Liver (tissue), 9 donors: ENCODE data around the gene COL8A1. TPM values are rescaled to one million over a fixed set of nuclear protein-coding genes. Genes with fewer than 3 reads are reported as not detected.

ENCODE experiments used
- DNase-seq: peaks from one replicate; pipeline ENCODE4 v3.0.0-alpha.2; 2017; ENCODE audit warnings: low spot score
- H3K27ac ChIP-seq, 2 donors: one replicate each; pipeline ENCODE4 v1.7.0; 2013; ENCODE audit warnings: inconsistent platforms in 2 of 2, low read length in 2 of 2, control low read depth in 1 of 2, low read depth in 1 of 2, mild to moderate bottlenecking in 1 of 2
- H3K27me3 ChIP-seq, 4 donors: one replicate each; pipeline versions ENCODE4 v1.6.1 to v1.7.0; 2013; ENCODE audit warnings: low read length in 3 of 4, inconsistent platforms in 1 of 4, mild to moderate bottlenecking in 1 of 4, moderate library complexity in 1 of 4; ENCODE audit not compliant: control insufficient read depth in 4 of 4, insufficient read depth in 4 of 4
- H3K36me3 ChIP-seq, 4 donors: one replicate each; pipeline versions ENCODE4 v1.6.1 to v1.7.0; 2013; ENCODE audit warnings: low read length in 3 of 4, mild to moderate bottlenecking in 3 of 4, low read depth in 1 of 4, moderate library complexity in 1 of 4; ENCODE audit not compliant: control insufficient read depth in 4 of 4, insufficient read depth in 3 of 4
- H3K4me1 ChIP-seq, 4 donors: one replicate each; pipeline versions ENCODE4 v1.6.1 to v1.7.0; 2013; ENCODE audit warnings: low read length in 3 of 4, mild to moderate bottlenecking in 3 of 4, moderate library complexity in 1 of 4; ENCODE audit not compliant: control insufficient read depth in 4 of 4, insufficient read depth in 4 of 4
- H3K4me3 ChIP-seq, 3 donors: one replicate each; pipeline versions ENCODE4 v1.6.1 to v1.7.0; 2013; ENCODE audit warnings: low read length in 3 of 3, control low read depth in 1 of 3, low read depth in 1 of 3, mild to moderate bottlenecking in 1 of 3
- H3K9ac ChIP-seq, 2 donors: one replicate each; pipeline ENCODE4 v1.7.0; 2013; ENCODE audit warnings: low read length in 2 of 2, mild to moderate bottlenecking in 2 of 2, moderate library complexity in 2 of 2, control low read depth in 1 of 2, low read depth in 1 of 2
- H3K9me3 ChIP-seq, 4 donors: one replicate each; pipeline versions ENCODE4 v1.6.1 to v1.7.0; 2013; ENCODE audit warnings: low read length in 3 of 4; ENCODE audit not compliant: control insufficient read depth in 4 of 4
- CTCF ChIP-seq: fragments of 150-350 bp; IDR thresholded peaks from 2 replicates; pipeline ENCODE4 v1.5.1; 2017; ENCODE audit warnings: improper control_type of control experiment, low read depth, low read length; ENCODE audit not compliant: missing input control
- EGR1 ChIP-seq, 2 donors: IDR thresholded peaks; 2 replicates each; pipeline ENCODE4 v1.6.1; 2016 to 2018; ENCODE audit warnings: antibody characterized with exemption in 2 of 2, low read depth in 2 of 2
- FOXA1 ChIP-seq: IDR thresholded peaks from 2 replicates; pipeline ENCODE4 v1.6.1; 2016; ENCODE audit warnings: antibody characterized with exemption
- FOXA2 ChIP-seq: IDR thresholded peaks from 2 replicates; pipeline ENCODE4 v1.6.1; 2016; ENCODE audit warnings: antibody characterized with exemption
- GABPA ChIP-seq, 2 donors: IDR thresholded peaks in 1 of 2; conservative IDR thresholded peaks in 1 of 2; 2 replicates each; pipeline ENCODE4 v1.6.1; 2016; ENCODE audit warnings: antibody characterized with exemption in 2 of 2, mild to moderate bottlenecking in 1 of 2, moderate library complexity in 1 of 2
- HNF4A ChIP-seq, 2 donors: conservative IDR thresholded peaks; 2 replicates each; pipeline ENCODE4 v1.6.1; 2016; ENCODE audit warnings: antibody characterized with exemption in 2 of 2, mild to moderate bottlenecking in 2 of 2
- HNF4G ChIP-seq: IDR thresholded peaks from 2 replicates; pipeline ENCODE4 v1.6.1; 2016; ENCODE audit warnings: antibody characterized with exemption
- JUND ChIP-seq, 2 donors: IDR thresholded peaks; 2 replicates each; pipeline ENCODE4 v1.6.1; 2016; ENCODE audit warnings: antibody characterized with exemption in 2 of 2
- NR2F2 ChIP-seq: IDR thresholded peaks from 2 replicates; pipeline ENCODE4 v1.6.1; 2016; ENCODE audit warnings: antibody characterized with exemption
- RAD21 ChIP-seq, 2 donors: IDR thresholded peaks; 2 replicates each; pipeline ENCODE4 v1.6.1; 2016; ENCODE audit warnings: antibody characterized with exemption in 2 of 2, mild to moderate bottlenecking in 2 of 2
- REST ChIP-seq: IDR thresholded peaks from 2 replicates; pipeline ENCODE4 v1.6.1; 2016; ENCODE audit warnings: antibody characterized with exemption, mild to moderate bottlenecking
- RXRA ChIP-seq, 2 donors: IDR thresholded peaks; 2 replicates each; pipeline ENCODE4 v1.6.1; 2017 to 2018; ENCODE audit warnings: antibody characterized with exemption in 2 of 2, mild to moderate bottlenecking in 1 of 2
- SP1 ChIP-seq: IDR thresholded peaks from 2 replicates; pipeline ENCODE4 v1.6.1; 2018; ENCODE audit warnings: antibody characterized with exemption, mild to moderate bottlenecking
- TAF1 ChIP-seq: conservative IDR thresholded peaks from 2 replicates; pipeline ENCODE4 v1.6.1; 2016; ENCODE audit warnings: antibody characterized with exemption, mild to moderate bottlenecking
- YY1 ChIP-seq: IDR thresholded peaks from 2 replicates; pipeline ENCODE4 v1.6.1; 2016; ENCODE audit warnings: antibody characterized with exemption, mild to moderate bottlenecking
- ZBTB33 ChIP-seq: IDR thresholded peaks from 2 replicates; pipeline ENCODE4 v1.6.1; 2016; ENCODE audit warnings: antibody characterized with exemption
- whole genome bisulfite sequencing: extraction: QIAGEN DNeasy Blood & Tissue Kit; methylation state at CpG from one replicate; pipeline ENCODE4 v1.1.7; 2013; 5-methylcytosine and 5-hydroxymethylcytosine counted together
- polyA plus RNA-seq, 2 donors: library from polyadenylated mRNA; stranded (reverse) in 1 of 2; unstranded in 1 of 2; fragments of 200-250 nt in 1 of 2; fragments of >200 nt in 1 of 2; fragmentation: Nextera tagmentation in 1 of 2; extraction: Ambion mirVana in 1 of 2; gene quantifications; one replicate each; pipeline versions ENCODE4 v1.2.1 to v1.2.3, GENCODE V29; 2013 to 2015
- total RNA-seq, 2 donors: library from RNA; depleted of rRNA; stranded (reverse); fragments of >200 nt; gene quantifications; one replicate each; pipeline ENCODE4 v1.2.3, GENCODE V29; 2014
- TF ChIP-seq, protein P1 (sequence below): IDR thresholded peaks from 2 replicates; pipeline ENCODE4 v1.6.1; 2016; ENCODE audit warnings: antibody characterized with exemption
- TF ChIP-seq, protein P2 (sequence below): IDR thresholded peaks from 2 replicates; pipeline ENCODE4 v1.6.1; 2016; ENCODE audit warnings: antibody characterized with exemption
- donor health status: healthy.
- donor health status: healthy.
- donor health status: healthy.
- donor health status: healthy.
- donor health status: healthy.

Gene COL8A1
- total and polyA plus RNA-seq, 4 donors: 0.14 to 2.2 (median 1.0) TPM

DNA sequence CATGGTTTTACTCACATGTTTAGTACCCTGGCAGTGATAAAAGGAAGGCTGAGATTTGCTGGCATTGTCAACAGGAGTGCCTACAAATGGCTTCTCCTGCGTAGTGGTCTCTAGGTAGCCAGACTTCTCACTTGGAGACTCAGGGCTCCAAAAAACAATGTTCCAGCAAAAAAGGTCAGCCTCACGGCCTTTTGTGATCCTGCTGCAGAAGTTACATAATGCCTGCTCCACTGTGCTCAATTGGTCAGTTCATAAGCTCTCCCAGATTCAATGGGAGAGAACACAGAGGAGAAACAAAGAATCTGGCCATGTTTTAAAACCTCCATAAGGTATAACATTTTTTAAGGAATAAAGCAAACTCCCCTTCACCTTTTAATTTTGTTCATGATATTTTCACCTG, 103.2 kb downstream of the COL8A1 start:
- DNase-seq: no peak
- TF ChIP-seq HNF4A (conservative IDR thresholded peaks at IDR 0.05): no peak
- TF ChIP-seq RXRA (IDR thresholded peaks at IDR 0.05): no peak
- no peak for TF ChIP-seq HNF4G
- TF ChIP-seq, protein P1, sequence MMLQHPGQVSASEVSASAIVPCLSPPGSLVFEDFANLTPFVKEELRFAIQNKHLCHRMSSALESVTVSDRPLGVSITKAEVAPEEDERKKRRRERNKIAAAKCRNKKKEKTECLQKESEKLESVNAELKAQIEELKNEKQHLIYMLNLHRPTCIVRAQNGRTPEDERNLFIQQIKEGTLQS: no peak
- Histone ChIP-seq H3K4me3 (no peak overlapping the region), H3K9ac (no peak overlapping the region), H3K27ac (no peak overlapping the region), H3K9me3 (peaks cover 0 to 4% (median 0%) of the 10 kb centered on the region in 4 donors), H3K36me3 (no peaks in the 10 kb centered on the region), H3K27me3 (no peaks in the 10 kb centered on the region), H3K4me1 (no peaks in the 10 kb centered on the region)
- WGBS: 65% methylated on average over 2 of the region's 2 CpGs

DNA sequence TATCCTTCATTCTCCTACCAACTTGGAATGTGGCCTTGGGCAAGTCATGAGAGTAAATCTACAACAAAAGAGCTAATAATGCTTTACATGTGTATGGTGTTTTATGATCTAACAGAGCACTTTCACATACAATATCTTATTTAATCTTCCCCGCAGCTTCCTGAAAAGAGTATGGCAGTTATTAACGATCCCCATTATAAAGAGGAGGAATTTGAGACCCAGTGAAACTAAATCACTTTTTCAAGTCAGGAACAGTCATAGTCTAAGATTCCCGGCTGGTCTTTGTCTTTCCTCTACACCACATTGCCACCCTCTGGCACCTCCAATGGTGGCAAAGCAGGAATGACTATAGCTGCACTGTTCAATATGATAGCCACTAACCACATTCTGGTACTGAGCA, 109.5 kb downstream of the COL8A1 start:
- Histone ChIP-seq H3K36me3 (no peaks in the 10 kb centered on the region), H3K27ac (no peak overlapping the region), H3K4me1 (no peaks in the 10 kb centered on the region), H3K9ac (no peak overlapping the region), H3K27me3 (no peaks in the 10 kb centered on the region), H3K4me3 (no peak overlapping the region), H3K9me3 (no peaks in the 10 kb centered on the region)
- no peak for DNase-seq
- WGBS: 64% methylated on average over 3 of the region's 3 CpGs
- no peak for TF ChIP-seq FOXA2
- TF ChIP-seq, protein P2, sequence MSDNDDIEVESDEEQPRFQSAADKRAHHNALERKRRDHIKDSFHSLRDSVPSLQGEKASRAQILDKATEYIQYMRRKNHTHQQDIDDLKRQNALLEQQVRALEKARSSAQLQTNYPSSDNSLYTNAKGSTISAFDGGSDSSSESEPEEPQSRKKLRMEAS: no peak
- TF ChIP-seq HNF4A (conservative IDR thresholded peaks at IDR 0.05): no peak
- TF ChIP-seq REST: no peak
- TF ChIP-seq RAD21 (IDR thresholded peaks at IDR 0.05): peak; percentile 22 to 24
- no peak for TF ChIP-seq CTCF

DNA sequence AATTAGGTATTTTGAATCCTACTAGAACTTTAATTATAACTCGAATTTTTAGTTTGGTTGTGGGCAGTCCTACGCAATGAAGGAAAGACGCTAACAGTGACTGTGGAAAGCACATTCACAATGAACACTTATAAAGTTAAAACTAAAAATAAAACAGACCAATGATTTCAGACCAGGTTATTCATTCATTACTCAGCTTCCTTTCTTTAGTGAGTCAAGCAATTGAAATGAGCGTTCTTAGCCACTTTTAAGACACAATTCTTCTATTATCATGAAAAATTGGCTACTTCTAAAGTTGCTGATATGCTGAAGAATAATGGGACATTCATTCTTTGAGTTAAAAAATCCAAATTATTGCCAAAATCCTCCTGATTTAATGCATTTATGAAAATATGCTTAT, 113.3 kb downstream of the COL8A1 start:
- Histone ChIP-seq H3K4me1 (no peaks in the 10 kb centered on the region), H3K27ac (no peak overlapping the region), H3K9ac (no peak overlapping the region), H3K27me3 (peaks cover 0 to 4% (median 0%) of the 10 kb centered on the region in 4 donors), H3K9me3 (no peaks in the 10 kb centered on the region), H3K36me3 (no peaks in the 10 kb centered on the region), H3K4me3 (no peak overlapping the region)
- DNase-seq: no peak
- WGBS: 79% methylated on average over 4 of the region's 4 CpGs
- TF ChIP-seq FOXA1 (no peak), JUND (IDR thresholded peaks at IDR 0.05) (no peak), RXRA (IDR thresholded peaks at IDR 0.05) (no peak), GABPA (IDR thresholded peaks at IDR 0.05 in 1 of 2, conservative IDR thresholded peaks at IDR 0.05 in 1 of 2) (no peak), TAF1 (no peak), RAD21 (IDR thresholded peaks at IDR 0.05) (no peak), HNF4G (no peak), SP1 (no peak), ZBTB33 (no peak), NR2F2 (no peak), HNF4A (conservative IDR thresholded peaks at IDR 0.05) (no peak), FOXA2 (no peak), EGR1 (IDR thresholded peaks at IDR 0.05; ENCODE audit: low read depth in 2 of 2) (no peak), YY1 (no peak)
- TF ChIP-seq, protein P1: no peak
- TF ChIP-seq, protein P2: no peak
